ENCODE data around the gene DENND1A. TPM values are rescaled to one million over a fixed set of nuclear protein-coding genes. Genes with fewer than 3 reads are reported as not detected.

The DENND1A gene
- total RNA-seq, 2 donors from 2014 or later: 18.9 to 26.8 TPM

GRCh38 chr9:123484130-123484529 is 445.8 kb downstream of the DENND1A start:
- intact Hi-C loops (cut with DNase I): no loop called here
- Histone ChIP-seq H3K27me3 (replicated peaks; ENCODE audit: insufficient read depth) (no peaks in the 10 kb centered on the region), H3K36me3 (no peaks in the 10 kb centered on the region), H3K4me3 (no peak overlapping the region), H3K4me1 (replicated peaks) (no peaks in the 10 kb centered on the region), H3K27ac (no peak overlapping the region), H3K9me3 (no peaks in the 10 kb centered on the region)
- TF ChIP-seq POLR2AphosphoS5 (IDR thresholded peaks at IDR 0.05): no peak
- no peak for TF ChIP-seq POLR2A (IDR thresholded peaks at IDR 0.05)
- no peak for TF ChIP-seq CTCF (IDR thresholded peaks at IDR 0.05)
- 97% methylated on average over 4 of the region's 4 CpGs for WGBS
- DNase-seq (ENCODE audit: low spot score): no peak

- no peaks in the 10 kb centered on the region for H3K4me1 ChIP-seq (replicated peaks)
- no peak for DNase-seq (ENCODE audit: low spot score)
- TF ChIP-seq POLR2AphosphoS5 (IDR thresholded peaks at IDR 0.05) (no peak), POLR2A (IDR thresholded peaks at IDR 0.05) (no peak), CTCF (IDR thresholded peaks at IDR 0.05) (no peak)
- no peaks in the 10 kb centered on the region for H3K27me3 ChIP-seq (replicated peaks; ENCODE audit: insufficient read depth)
- no peaks in the 10 kb centered on the region for H3K36me3 ChIP-seq
- no peak overlapping the region for H3K4me3 ChIP-seq
- 88% methylated on average over 9 of the region's 9 CpGs for WGBS
- no peaks in the 10 kb centered on the region for H3K9me3 ChIP-seq
- intact Hi-C loops (cut with DNase I): no loop called here
- H3K27ac ChIP-seq: no peak overlapping the region
Measured at GRCh38 chr9:123483191-123483803, 446.6 kb downstream of the DENND1A start.

- Histone ChIP-seq H3K27ac (no peak overlapping the region), H3K9me3 (no peaks in the 10 kb centered on the region), H3K36me3 (no peaks in the 10 kb centered on the region), H3K4me1 (replicated peaks) (no peaks in the 10 kb centered on the region), H3K27me3 (replicated peaks; ENCODE audit: insufficient read depth) (no peaks in the 10 kb centered on the region), H3K4me3 (no peak overlapping the region)
- 96% methylated on average over 3 of the region's 3 CpGs for WGBS
- TF ChIP-seq POLR2A (IDR thresholded peaks at IDR 0.05): no peak
- intact Hi-C loops (cut with DNase I): no loop called here
- DNase-seq (ENCODE audit: low spot score): no peak
Measured at GRCh38 chr9:123482295-123482968, 447.5 kb downstream of the DENND1A start.

- DNase-seq (ENCODE audit: low spot score): no peak
- intact Hi-C loops (cut with DNase I): no loop called here
- no peaks in the 10 kb centered on the region for H3K4me1 ChIP-seq (replicated peaks)
- no peak overlapping the region for H3K4me3 ChIP-seq
- no peaks in the 10 kb centered on the region for H3K36me3 ChIP-seq
- 82% methylated on average over 10 of the region's 10 CpGs for WGBS
- no peaks in the 10 kb centered on the region for H3K27me3 ChIP-seq (replicated peaks; ENCODE audit: insufficient read depth)
- H3K9me3 ChIP-seq: no peaks in the 10 kb centered on the region
- no peak for TF ChIP-seq CTCF (IDR thresholded peaks at IDR 0.05)
- TF ChIP-seq POLR2A (IDR thresholded peaks at IDR 0.05): no peak
- no peak for TF ChIP-seq POLR2AphosphoS5 (IDR thresholded peaks at IDR 0.05)
- H3K27ac ChIP-seq: no peak overlapping the region
Measured at GRCh38 chr9:123481209-123481865, 448.6 kb downstream of the DENND1A start.

- WGBS: 85% methylated on average over 8 of the region's 8 CpGs
- intact Hi-C loops (cut with DNase I): no loop called here
- H3K9me3 ChIP-seq: no peaks in the 10 kb centered on the region
- no peak overlapping the region for H3K4me3 ChIP-seq
- no peak overlapping the region for H3K27ac ChIP-seq
- no peaks in the 10 kb centered on the region for H3K27me3 ChIP-seq (replicated peaks; ENCODE audit: insufficient read depth)
- H3K36me3 ChIP-seq: no peaks in the 10 kb centered on the region
- no peak for DNase-seq (ENCODE audit: low spot score)
- no peaks in the 10 kb centered on the region for H3K4me1 ChIP-seq (replicated peaks)
- TF ChIP-seq CTCF (IDR thresholded peaks at IDR 0.05): no peak
- TF ChIP-seq POLR2AphosphoS5 (IDR thresholded peaks at IDR 0.05): no peak
- no peak for TF ChIP-seq POLR2A (IDR thresholded peaks at IDR 0.05)
Measured at GRCh38 chr9:123480791-123481190, 449.1 kb downstream of the DENND1A start.
